SW 1271 (cell line): ENCODE measurements around the gene DAPK2.
A peak's percentile ranks its signal among the peaks of the same experiment; 100 is the strongest.
"Not testable (repeated sequence)": the region's sequence is repeated elsewhere in the genome, so short reads cannot be mapped to it uniquely, and the experiment has no call there.

Experiments
- DNase-seq, 2 experiments: peaks; one replicate each; lab custom pipeline; 2025; lab: John Stamatoyannopoulos, UW

The DAPK2 gene

DNA sequence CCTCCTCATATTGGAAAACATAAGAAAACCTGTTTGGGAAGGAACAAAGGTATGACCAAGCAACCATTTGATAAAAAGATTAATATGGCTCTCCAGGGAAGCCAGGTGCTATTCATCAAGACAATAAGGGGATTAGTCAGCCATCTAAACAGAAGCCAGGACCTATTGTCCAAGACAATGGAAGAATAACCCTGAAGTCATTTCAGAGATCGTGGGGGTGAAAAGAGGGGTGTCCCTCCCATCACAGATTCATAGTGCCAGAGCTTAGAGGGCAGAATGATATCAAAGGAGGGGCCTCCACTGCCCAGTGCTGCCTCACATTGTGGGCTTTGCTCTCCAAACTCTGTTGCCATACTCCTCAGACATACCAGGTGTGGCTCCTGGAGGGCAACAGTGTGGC lies 73.5 kb downstream of the DAPK2 start:
- DNase-seq = no peak

DNA sequence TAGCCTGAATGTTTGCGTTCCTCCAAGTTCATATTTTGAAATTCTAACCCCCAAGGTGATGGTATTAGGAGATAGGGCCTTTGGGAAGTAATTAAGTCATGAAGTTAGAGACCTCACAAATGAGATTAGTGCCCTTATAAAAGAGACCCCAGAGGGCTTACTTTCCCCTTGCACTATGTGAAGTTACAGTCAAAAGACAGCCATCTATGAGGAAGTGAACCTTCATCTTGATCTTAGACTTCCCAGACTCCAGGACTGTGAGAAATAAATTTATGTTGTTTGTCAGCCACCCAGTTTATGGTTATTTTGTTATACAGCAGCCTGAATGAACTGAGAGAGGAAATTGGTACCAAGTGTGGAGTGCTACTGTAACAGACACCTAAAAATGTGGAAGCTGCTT lies 74.4 kb downstream of the DAPK2 start:
- no peak for DNase-seq

GRCh38 chr15:63971427-63971805 lies 74.9 kb downstream of the DAPK2 start:
- no peak for DNase-seq

- no peak for DNase-seq
Measured at GRCh38 chr15:63970621-63971426, 75.5 kb downstream of the DAPK2 start.

GRCh38 chr15:63969652-63970421 lies 76.4 kb downstream of the DAPK2 start:
- no peak for DNase-seq

DNA sequence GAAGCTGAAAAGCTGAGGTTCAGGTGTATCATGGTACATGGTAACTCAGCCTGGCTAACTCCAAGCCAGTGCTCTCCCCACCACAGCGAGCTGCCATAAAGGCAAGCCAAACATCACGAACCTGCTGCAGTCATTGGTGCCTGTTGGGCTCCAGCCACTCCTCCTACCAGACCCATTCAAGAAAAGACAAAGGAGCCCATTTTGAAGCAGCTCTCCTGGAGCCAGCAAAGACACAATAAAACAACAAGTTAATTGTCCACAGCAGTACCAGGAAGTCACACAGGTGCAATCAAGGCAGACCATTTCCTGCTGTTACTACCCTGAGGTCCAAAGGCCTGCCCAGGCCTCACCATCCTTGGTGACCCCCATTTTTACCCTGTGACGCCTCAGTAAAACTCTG lies 77.6 kb downstream of the DAPK2 start:
- no peak for DNase-seq

GRCh38 chr15:63968122-63968524 lies 78.2 kb downstream of the DAPK2 start:
- no peak for DNase-seq

DNA sequence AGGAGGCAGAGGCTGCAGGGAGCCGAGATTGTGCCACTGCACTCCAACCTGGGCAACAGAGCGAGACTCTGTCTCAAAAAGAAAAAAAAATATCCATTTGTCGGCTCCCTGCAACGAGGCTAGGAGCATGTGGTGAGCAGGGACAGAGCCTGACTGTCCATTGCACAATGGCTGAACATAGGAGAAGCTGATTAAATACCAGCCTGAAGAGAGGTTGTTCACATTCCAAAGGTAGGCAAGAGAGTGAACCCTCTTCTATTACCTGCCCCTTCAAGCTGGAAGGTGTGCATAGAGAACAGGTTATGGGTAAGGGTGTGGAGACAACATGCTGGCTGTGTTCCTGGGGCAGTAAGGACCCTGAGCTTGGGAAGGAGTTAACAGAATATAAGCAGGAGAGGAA lies 78.7 kb downstream of the DAPK2 start:
- no peak for DNase-seq

DNA sequence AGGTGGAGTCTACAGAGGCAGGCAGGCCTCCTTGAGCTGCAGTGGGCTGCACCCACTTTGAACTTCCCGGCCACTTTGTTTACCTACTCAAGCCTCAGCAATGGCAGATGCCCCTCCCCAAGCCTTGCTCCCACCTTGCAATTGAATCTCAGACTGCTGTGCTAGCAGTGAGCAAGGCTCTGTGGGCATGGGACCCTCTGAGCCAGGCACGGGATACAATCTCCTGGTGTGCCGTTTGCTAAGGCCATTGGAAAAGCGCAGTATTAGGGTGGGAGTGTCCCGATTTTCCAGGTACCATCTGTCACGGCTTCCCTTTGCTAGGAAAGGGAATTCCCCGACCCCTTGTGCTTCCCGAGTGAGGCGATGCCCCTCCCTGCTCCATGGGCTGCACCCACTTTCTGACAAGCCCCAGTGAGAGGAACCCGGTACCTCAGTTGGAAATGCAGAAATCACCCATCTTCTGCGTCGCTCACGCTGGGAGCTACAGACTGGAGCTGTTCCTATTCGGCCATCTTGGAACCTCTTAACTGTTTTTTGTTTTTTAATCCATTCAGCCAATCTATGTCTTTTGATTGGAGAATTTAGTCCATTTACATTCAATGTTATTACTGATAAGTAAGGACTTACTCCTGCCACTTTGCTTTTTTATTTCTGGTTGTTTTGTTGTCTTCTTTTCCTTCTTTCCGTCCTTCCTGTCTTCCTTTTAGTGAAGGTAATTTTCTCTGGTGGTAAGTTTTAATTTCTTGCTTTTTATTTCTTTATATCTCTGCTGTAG lies 83.2 kb downstream of the DAPK2 start:
- DNase-seq = not testable (repeated sequence)

DNA sequence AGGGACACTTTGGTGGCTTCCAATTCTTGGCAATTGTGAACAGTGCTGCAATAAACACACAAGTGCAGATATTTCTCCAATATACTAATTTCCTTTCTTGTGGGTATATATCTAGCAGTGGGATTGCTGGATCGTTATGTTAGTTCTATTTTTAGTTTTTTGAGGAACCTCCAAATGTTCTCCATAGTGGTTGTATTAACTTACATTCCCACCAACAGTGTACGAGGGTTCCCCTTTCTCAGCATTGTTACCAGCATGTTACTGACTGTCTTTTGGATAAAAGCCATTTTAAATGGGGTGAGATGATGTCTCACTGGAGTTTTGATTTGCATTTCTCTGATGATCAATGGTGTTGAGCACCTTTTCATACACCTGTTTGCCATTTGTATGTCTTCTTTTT lies 92.8 kb downstream of the DAPK2 start:
- DNase-seq = no peak

DNA sequence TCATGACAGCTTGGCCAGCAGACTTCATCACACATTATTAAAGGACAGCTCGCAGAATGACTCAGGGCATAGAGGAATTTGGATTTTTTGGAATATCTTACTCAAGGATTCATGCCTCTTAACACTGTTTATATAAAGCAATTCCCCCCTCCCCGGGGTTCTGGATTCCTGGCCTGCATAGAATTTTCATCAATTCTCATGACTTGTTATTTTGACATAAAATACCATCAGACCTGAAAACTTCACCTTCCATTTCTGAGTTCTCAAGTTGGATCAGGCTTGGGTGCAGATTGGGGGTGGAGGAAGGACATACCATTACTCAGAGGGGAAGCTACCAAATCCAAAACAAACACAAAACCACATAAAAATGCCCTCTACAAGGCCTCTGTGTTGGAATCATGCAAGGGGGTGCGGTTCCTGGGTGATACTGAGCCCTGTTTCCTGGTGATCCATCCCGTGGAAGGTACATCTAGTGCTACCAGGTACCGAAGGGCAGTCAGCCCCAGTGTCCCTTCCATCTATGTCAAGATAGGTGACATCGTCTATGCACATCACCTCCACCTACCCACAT lies 95.3 kb downstream of the DAPK2 start:
- DNase-seq = no peak

DNA sequence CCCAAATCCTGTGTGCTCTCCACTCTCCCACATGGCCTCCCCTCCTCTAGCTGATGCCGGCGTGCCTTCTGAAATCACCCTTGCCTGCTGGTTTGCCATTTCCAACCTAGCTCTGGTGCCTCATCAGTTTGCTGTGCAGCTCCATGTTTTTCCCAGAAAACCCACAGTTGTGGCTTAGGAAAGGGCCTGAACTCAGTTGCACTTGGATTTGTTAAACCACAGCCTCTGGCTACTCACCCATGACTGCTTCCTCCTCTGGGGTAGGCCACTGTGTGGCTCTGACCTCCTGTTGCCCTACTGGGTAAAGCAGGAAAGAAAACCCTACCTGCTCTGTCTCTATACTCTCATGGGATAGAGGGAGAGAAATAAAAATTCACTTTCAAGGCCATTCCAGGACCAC lies 97.3 kb downstream of the DAPK2 start:
- DNase-seq = no peak

DNA sequence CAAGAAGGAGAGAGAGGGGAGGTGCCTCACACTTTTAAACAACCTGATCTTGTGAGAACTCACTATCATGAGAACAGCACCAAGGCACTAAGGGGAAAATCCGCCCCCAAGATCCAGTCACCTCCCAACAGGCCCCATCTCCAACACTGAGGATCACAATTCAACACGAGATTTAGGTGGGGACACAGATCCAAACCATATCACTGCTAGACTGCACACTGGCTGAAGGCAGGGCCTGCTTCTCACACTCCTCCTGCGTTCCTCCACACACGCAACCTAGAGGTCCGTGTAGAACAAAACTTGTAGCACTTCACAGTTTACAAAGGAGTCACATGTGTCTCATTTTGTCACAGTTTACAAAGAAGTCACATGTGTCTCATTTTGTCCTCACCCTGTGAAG lies 97.8 kb downstream of the DAPK2 start:
- no peak for DNase-seq

DNA sequence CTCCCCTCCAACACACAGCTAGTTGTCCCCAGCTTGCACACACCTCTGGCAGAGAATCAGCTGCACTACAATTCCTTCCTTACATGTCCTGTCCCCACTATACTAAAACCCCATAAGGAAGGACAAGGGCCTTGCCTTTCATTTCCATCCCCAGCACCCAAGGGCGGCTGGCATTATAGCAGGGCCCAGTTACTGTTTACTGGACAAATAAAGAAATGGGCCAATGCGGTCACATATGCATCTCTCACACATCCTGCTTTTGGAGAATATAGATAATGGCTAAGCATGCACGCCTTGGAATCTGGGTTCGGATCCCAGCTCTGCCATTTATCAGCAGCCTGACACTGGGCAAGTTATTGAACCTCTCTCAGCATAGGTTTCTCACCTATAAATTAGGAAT lies 99.1 kb downstream of the DAPK2 start:
- DNase-seq = no peak

DNA sequence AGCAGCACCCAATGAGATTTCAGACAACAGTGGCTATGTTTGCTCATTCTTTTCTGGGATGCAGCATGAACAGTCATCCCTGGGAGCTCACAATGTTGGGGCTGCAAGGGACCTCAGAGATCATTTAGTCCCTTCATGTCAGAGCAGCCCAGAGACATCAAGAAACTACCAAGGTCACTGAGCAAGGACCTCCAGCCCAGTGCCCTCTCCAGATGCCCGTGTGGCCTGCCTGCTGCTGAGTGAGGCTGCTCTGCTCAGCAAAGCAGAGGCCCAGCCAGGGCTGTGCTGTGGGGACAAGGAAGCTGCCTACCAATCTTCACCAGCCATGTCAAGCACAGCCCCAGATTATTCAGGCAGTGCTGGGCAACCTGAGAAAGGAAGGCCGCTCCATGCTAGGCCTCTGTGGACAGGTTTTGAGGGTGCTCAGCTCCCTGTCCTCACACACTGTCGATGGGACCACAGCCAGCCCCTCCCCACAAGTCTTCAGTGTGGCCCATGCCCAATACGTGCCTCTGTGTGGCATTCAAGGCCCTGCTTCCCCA lies 99.7 kb downstream of the DAPK2 start:
- DNase-seq = no peak

DNA sequence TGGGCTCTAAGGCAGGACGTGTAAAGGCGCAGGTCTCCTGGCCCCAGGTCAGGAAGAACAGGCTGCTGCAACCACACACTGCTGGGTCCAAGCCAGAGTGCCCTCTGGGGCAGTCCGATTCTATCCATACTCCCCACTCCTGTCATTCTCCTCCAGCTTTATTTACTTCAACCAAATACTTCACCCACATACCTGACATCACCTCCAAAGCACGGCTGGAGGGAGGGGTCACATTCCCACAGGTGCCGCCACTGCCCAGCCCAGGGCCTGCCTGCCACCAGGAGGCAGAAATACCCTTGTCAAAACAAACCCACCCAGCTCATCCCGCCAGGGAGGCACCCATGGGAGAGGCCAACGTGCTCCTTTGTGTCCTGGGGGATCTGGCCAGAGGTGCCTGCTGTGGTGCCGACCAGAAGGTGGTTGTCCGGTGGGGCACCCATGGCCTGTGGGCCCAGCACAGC lies 100.4 kb downstream of the DAPK2 start:
- no peak for DNase-seq

GRCh38 chr15:63945007-63945788 lies 101.1 kb downstream of the DAPK2 start:
- peak in 1 of 2 experiments; percentile 52 for DNase-seq

GRCh38 chr15:63944681-63944955 lies 101.7 kb downstream of the DAPK2 start:
- no peak for DNase-seq

- DNase-seq = no peak
Measured at GRCh38 chr15:63943829-63944680, 102.2 kb downstream of the DAPK2 start.
